ENCODE measurements around the gene FMN2.

GRCh38 chr1:240098534-240098933 is 6.9 kb downstream of the FMN2 start:
- TF ChIP-seq CTCF (conservative IDR thresholded peaks at IDR 0.05; ENCODE audit: low read depth, low read length), result no peak
- no peak for TF ChIP-seq EZH2phosphoT487 (IDR thresholded peaks at IDR 0.05; ENCODE audit: borderline replicate concordance, low read length)
- no peak for TF ChIP-seq EZH2 (IDR thresholded peaks at IDR 0.05; ENCODE audit: low read length, unreplicated experiment)

Data from PC-3 (cell line).